ENCODE data around the gene RASSF3.
"Not testable (repeated sequence)": the region's sequence is repeated elsewhere in the genome, so short reads cannot be mapped to it uniquely, and the experiment has no call there.

The RASSF3 gene

DNA sequence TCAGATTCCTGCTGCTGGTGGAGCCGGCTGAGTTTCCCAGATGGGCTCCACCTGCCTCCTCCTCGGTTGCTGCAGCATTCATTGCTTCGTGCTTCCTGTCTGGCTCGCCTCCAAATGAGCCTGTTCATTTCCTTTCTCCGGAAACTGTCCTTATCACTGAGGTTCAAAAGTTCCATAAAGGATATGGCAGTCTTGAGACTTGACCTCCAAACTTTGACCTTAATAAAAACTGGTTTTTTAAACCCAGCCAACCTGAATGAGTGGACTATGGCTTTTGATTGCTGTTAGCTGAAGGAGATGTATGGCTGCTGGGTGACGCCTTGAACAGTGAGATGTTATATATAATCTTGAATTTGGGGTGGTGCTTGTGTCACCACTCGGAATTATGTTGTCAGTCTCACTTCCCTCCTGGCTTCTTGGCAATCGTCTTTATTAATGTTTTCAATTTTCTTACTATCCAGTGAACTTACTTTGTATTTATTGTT lies 62.7 kb downstream of the RASSF3 start:
- no peak for DNase-seq

GRCh38 chr12:64673490-64674169 lies 63.3 kb downstream of the RASSF3 start:
- no peak for DNase-seq

DNA sequence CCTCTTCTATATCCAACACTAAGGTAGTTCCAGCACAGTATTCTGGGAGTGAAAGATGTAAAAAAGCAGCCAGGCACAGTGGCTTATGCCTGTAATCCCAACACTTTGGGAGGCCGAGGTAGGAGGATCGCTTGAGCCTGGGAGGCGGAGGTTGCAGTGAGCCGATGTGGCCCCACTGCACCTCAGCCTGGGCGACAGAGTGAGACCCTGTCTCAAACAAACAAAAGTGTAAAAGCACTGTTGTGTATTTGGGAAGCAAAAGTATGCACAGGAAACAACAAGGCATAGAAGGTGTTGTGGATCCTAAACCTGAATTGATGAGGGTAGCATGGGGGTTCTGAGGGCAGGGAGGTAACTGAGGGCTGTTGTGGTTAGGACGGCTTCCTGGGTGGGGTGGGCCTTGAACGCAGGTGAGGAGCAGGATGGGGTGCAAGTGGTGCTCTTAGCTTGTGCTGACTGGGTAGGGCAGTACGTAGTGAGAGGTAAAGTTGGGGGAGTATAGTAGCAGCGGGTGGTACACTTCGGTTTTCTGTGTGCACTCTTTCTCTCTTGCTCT lies 64.2 kb downstream of the RASSF3 start:
- DNase-seq, result no peak

GRCh38 chr12:64675795-64676194 lies 65.5 kb downstream of the RASSF3 start:
- DNase-seq, result no peak

DNA sequence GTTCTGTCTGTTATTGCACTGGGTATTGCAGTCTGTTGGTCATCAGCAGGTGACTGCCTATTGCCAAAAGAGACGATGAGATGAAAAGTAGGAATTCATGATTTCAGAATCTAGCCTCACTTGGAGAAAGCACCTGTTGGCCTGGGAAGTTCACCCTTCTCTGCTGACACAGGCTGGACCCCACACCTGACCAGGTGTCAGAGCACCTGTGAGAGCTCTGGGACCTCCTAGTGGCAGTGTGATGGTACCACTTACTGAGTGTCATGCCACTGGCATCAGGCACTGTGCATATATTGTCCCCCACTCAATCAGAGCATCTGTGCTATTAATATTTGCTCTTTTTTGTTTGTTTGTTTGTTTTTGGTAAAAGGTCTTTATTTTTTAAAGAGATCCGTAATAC lies 68.0 kb downstream of the RASSF3 start:
- no peak for DNase-seq

GRCh38 chr12:64678835-64679234 lies 68.5 kb downstream of the RASSF3 start:
- DNase-seq, result no peak

DNA sequence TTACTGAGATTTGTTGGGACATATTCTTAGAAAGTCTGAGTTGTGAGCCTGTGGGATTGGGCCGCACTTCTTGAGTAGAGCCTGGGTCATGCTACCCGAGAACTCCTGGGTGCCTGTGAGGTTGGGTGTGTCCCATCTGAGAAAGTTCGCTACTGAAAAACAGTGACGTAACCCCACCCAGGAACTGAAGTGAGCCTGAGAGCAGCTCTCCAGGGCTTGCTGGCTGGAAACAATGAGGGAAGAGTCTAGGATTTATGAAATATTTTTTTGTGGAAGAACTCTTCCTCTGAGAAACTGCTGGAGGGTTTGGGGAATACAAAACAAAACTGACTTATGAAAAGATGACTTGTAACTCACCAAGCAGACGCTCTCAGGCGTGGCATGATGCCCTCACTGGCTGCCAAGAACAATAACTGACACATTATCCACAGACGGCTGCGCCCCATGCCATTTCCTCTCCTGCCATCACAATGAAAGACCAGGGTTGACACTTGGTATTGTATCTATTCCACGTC lies 69.2 kb downstream of the RASSF3 start:
- DNase-seq, result no peak

- no peak for DNase-seq
These were observed 69.9 kb downstream of the RASSF3 start for GRCh38 chr12:64680235-64680634.

- DNase-seq, result no peak
These were observed 71.1 kb downstream of the RASSF3 start for GRCh38 chr12:64681200-64682052.

GRCh38 chr12:64682572-64683277 lies 72.4 kb downstream of the RASSF3 start:
- DNase-seq, result no peak

- no peak for DNase-seq
These were observed 73.7 kb downstream of the RASSF3 start for GRCh38 chr12:64683816-64684543.

- no peak for DNase-seq
These were observed 74.8 kb downstream of the RASSF3 start for GRCh38 chr12:64685050-64685449.

- no peak for DNase-seq
These were observed 75.3 kb downstream of the RASSF3 start for GRCh38 chr12:64685605-64686004.

DNA sequence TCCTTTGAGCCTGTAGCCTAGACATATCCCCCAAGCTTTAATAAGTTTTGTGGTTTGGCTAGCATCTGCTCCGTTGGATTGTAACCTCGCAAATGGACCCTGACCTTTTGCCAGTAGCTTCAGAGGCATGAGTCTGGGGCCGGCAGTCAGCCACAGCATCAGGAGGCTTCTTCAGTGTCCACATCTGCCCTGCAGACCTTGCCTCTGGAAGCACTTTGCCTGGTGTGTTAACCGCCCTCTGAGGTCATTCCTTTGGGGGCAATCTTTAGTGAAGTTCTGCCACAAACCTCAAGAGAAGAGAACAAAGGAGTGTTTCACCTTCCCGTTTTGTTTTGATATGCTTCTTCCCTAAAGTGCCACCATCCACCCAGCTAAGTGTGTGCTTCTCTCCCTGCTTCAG lies 77.5 kb downstream of the RASSF3 start:
- no peak for DNase-seq

DNA sequence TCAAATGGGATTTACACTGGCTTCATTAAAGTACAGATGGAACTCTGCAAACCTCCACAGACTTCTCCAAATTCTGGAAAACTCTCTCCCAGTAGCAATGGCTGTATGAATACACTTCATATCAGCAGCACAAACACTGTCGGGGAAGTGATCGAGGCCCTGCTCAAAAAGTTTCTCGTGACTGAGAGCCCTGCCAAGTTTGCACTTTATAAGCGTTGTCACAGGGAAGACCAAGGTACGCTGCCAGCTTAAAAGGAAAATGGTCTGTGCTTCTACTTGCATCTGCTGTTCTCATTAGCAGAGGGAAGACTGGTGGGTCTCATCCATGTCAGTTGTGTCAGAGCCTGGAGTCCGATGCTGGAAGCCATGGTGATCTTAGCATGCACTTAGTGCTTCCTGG lies 77.9 kb downstream of the RASSF3 start:
- no peak for DNase-seq

GRCh38 chr12:64688715-64689114 lies 78.4 kb downstream of the RASSF3 start:
- no peak for DNase-seq

GRCh38 chr12:64690236-64690635 lies 79.9 kb downstream of the RASSF3 start:
- not testable (repeated sequence) for DNase-seq

- DNase-seq, result no peak
These were observed 81.0 kb downstream of the RASSF3 start for GRCh38 chr12:64691227-64691794.

GRCh38 chr12:64691795-64692583 lies 81.7 kb downstream of the RASSF3 start:
- DNase-seq, result no peak

DNA sequence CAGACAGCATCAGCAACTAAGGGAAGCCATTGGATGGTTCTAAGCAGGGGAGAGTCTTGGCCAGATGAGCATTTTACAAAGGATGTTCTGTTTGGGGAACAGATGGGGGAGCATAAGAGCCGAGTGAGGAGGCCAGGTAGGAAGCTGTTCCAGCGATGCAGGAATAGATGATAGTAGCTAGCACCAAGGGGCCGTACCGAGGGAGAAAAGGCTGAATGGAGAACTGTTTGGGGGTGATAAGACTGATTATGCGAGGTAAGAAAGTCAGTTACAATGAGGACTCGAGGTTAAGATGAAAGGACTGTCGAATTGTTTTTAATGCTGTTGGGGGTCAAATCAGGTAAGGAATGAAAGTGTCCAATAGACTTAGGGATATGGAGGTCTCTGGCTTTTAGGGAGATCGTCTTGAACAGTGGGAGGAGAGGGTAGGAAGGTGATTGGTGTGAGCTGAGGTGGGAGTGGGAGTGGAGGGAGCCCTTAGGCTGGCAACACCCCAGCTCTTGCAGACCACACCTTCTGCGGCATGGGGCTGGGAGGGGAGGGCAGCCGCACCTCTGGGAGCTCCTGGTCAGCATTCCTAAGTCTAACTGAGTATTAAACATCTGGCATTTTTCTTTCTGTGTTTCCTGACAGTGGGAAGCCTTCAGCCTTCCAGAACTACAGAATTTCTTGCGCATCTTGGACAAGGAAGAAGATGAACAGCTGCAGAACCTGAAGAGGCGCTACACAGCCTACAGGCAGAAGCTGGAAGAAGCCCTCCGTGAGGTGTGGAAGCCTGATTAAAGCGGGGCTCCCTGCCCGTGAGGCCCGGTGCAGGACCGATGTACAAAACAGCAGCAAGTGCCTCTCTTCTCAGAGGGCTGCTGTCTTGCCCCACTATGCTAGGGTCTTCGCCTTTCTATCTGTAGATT lies 84.1 kb downstream of the RASSF3 start:
- DNase-seq, result no peak
